K562 (cell line): ENCODE measurements around the gene ADD1.

Source experiments
- CREB3 ChIP-seq: fragments of 450-650 bp; conservative IDR thresholded peaks from 2 replicates; pipeline ENCODE4 v1.6.1; 2016; ENCODE audit warnings: missing genetic modification characterization, low read depth, mild to moderate bottlenecking, missing compliant biosample characterization, moderate library complexity
- PHF8 ChIP-seq: fragments of 200-600 bp; sonication (generic); IDR thresholded peaks from 2 replicates; pipeline ENCODE4 v1.6.1; 2012; ENCODE audit warnings: mixed run types, mild to moderate bottlenecking, inconsistent platforms, low read length, moderate library complexity, borderline replicate concordance
- RCOR1 ChIP-seq, 2 experiments: IDR thresholded peaks; 2 replicates each; pipeline ENCODE4 v1.6.1; 2012; ENCODE audit warnings: low read depth in 2 of 2, low read length in 2 of 2, borderline replicate concordance in 1 of 2, improper control_type of control experiment in 1 of 2
- SMAD3 ChIP-seq: fragments of 450-650 bp; formaldehyde crosslinking; conservative IDR thresholded peaks from 2 replicates; pipeline ENCODE4 v1.4.0; 2020; ENCODE audit warnings: mild to moderate bottlenecking
- TCF7L2 ChIP-seq: fragments of 150-350 bp; IDR thresholded peaks from 2 replicates; pipeline ENCODE4 v1.6.1; 2016; ENCODE audit warnings: low read depth, mild to moderate bottlenecking, low read length, moderate library complexity
- ZNF561 ChIP-seq: fragments of 450-650 bp; formaldehyde crosslinking; conservative IDR thresholded peaks from 2 replicates; pipeline ENCODE4 v1.4.0; 2020; ENCODE audit warnings: mild to moderate bottlenecking, moderate library complexity

GRCh38 chr4:2825740-2826139 lies 17.9 kb upstream of the ADD1 start:
- TF ChIP-seq TCF7L2 = no peak
- TF ChIP-seq CREB3 (tag) = no peak
- no peak for TF ChIP-seq SMAD3 (CRISPR knock-in tag)
- TF ChIP-seq RCOR1 (IDR thresholded peaks at IDR 0.05; ENCODE audit: borderline replicate concordance in 1 of 2, low read depth in 2 of 2, low read length in 2 of 2) = no peak
- no peak for TF ChIP-seq PHF8
- no peak for TF ChIP-seq ZNF561
